ENCODE data around the gene TMEM72. TPM values are rescaled to one million over a fixed set of nuclear protein-coding genes. Genes with fewer than 3 reads are reported as not detected.

TMEM72 gene
- total RNA-seq, 2 experiments from 2014 or later: not detected

- peak overlapping the region; percentile 63 for H3K4me3 Mint-ChIP-seq
- ChIA-PET CTCF (interaction anchor here (0.8 to 2.4 kb wide), 5 partner anchors 10 to 42 kb away, joined by 3 to 17 read pairs (median 4); no protein-coding TSS in a partner anchor), POLR2A (interaction anchor here (0.6 to 2.2 kb wide), 2 partner anchors 10 to 17 kb away, joined by 3 to 7 read pairs; no protein-coding TSS in a partner anchor)
- no peaks in the 10 kb centered on the region for H3K36me3 Mint-ChIP-seq (ENCODE audit: low read depth)
- H3K27me3 Mint-ChIP-seq: no peaks in the 10 kb centered on the region
- peaks cover 19% of the 10 kb centered on the region for H3K4me1 Mint-ChIP-seq
- DNase-seq: peak; percentile 75
- no peaks in the 10 kb centered on the region for H3K9me3 Mint-ChIP-seq
- H3K27ac Mint-ChIP-seq: peak overlapping the region; percentile 64
These were observed 63.7 kb downstream of the TMEM72 start for GRCh38 chr10:44974628-44975430.

GRCh38 chr10:44975431-44976331, 64.5 kb downstream of the TMEM72 start:
- ChIA-PET POLR2A (interaction anchor here (0.6 kb wide), 1 partner anchor 25 kb away, joined by 3 read pairs; no protein-coding TSS in a partner anchor), CTCF (interaction anchor here (1.1 to 2.4 kb wide), 5 partner anchors 11 to 45 kb away, joined by 3 to 17 read pairs (median 4); partner anchors contain the start of gene RASSF4)
- Mint-ChIP-seq H3K36me3 (ENCODE audit: low read depth) (no peaks in the 10 kb centered on the region), H3K27me3 (no peaks in the 10 kb centered on the region), H3K4me3 (no peak overlapping the region), H3K9me3 (no peaks in the 10 kb centered on the region), H3K27ac (no peak overlapping the region), H3K4me1 (peaks cover 21% of the 10 kb centered on the region)
- DNase-seq: no peak

GRCh38 chr10:44976352-44977198, 65.4 kb downstream of the TMEM72 start:
- H3K36me3 Mint-ChIP-seq (ENCODE audit: low read depth): no peaks in the 10 kb centered on the region
- ChIA-PET CTCF (interaction anchor here (1.1 to 2.4 kb wide), 5 partner anchors 10 to 46 kb away, joined by 3 to 17 read pairs (median 4); partner anchors contain the start of gene RASSF4), POLR2A (interaction anchor here (0.6 to 1.6 kb wide), 2 partner anchors 18 to 24 kb away, joined by 3 to 5 read pairs; no protein-coding TSS in a partner anchor)
- H3K27me3 Mint-ChIP-seq: no peaks in the 10 kb centered on the region
- no peak overlapping the region for H3K4me3 Mint-ChIP-seq
- no peak for DNase-seq
- H3K9me3 Mint-ChIP-seq: no peaks in the 10 kb centered on the region
- H3K27ac Mint-ChIP-seq: no peak overlapping the region
- H3K4me1 Mint-ChIP-seq: peaks cover 27% of the 10 kb centered on the region

- CTCF ChIA-PET: interaction anchor here (1.3 to 2.4 kb wide), 2 partner anchors 45 to 46 kb away, joined by 3 to 17 read pairs; no protein-coding TSS in a partner anchor
- Mint-ChIP-seq H3K27ac (no peak overlapping the region), H3K36me3 (ENCODE audit: low read depth) (no peaks in the 10 kb centered on the region), H3K9me3 (no peaks in the 10 kb centered on the region), H3K27me3 (no peaks in the 10 kb centered on the region), H3K4me3 (no peak overlapping the region), H3K4me1 (peaks cover 27% of the 10 kb centered on the region)
- DNase-seq: no peak
- POLR2A ChIA-PET: interaction anchor here (1.4 to 1.6 kb wide), 2 partner anchors 17 to 24 kb away, joined by 3 to 5 read pairs; no protein-coding TSS in a partner anchor
These were observed 66.4 kb downstream of the TMEM72 start for GRCh38 chr10:44977287-44978212.

- no peak for DNase-seq
- ChIA-PET POLR2A (interaction anchor here (1.4 to 1.6 kb wide), 2 partner anchors 17 to 23 kb away, joined by 3 to 5 read pairs; no protein-coding TSS in a partner anchor), CTCF (interaction anchor here (1.3 kb wide), 1 partner anchor 46 kb away, joined by 3 read pairs; no protein-coding TSS in a partner anchor)
- H3K27me3 Mint-ChIP-seq: no peaks in the 10 kb centered on the region
- no peaks in the 10 kb centered on the region for H3K9me3 Mint-ChIP-seq
- H3K4me1 Mint-ChIP-seq: peaks cover 27% of the 10 kb centered on the region
- H3K27ac Mint-ChIP-seq: no peak overlapping the region
- H3K36me3 Mint-ChIP-seq (ENCODE audit: low read depth): no peaks in the 10 kb centered on the region
- H3K4me3 Mint-ChIP-seq: peak overlapping the region; percentile 5
These were observed 67.1 kb downstream of the TMEM72 start for GRCh38 chr10:44978213-44978569.

GRCh38 chr10:44978570-44979280, 67.6 kb downstream of the TMEM72 start, which contains the start of gene DEPP1:
DEPP1 (minus strand) TSS chr10:44978809; CDS start chr10:44978030, 779 bp downstream.
- H3K4me1 Mint-ChIP-seq: peaks cover 24% of the 10 kb centered on the region
- peak within 1 kb of the TSS; percentile 5 for H3K4me3 Mint-ChIP-seq
- ChIA-PET POLR2A (interaction anchor here (1.4 to 1.6 kb wide), 2 partner anchors 16 to 23 kb away, joined by 3 to 5 read pairs; no protein-coding TSS in a partner anchor), CTCF (interaction anchor here (1.3 kb wide), 1 partner anchor 47 kb away, joined by 3 read pairs; no protein-coding TSS in a partner anchor)
- no peaks in the 10 kb centered on the region for H3K36me3 Mint-ChIP-seq (ENCODE audit: low read depth)
- H3K27me3 Mint-ChIP-seq: no peaks in the 10 kb centered on the region
- peak; percentile 35 for DNase-seq
- H3K9me3 Mint-ChIP-seq: no peaks in the 10 kb centered on the region
- H3K27ac Mint-ChIP-seq: no peak within 1 kb of the TSS

GRCh38 chr10:44979281-44980191, 68.4 kb downstream of the TMEM72 start:
- ChIA-PET POLR2A (no interaction called here), CTCF (interaction anchor here (1.1 to 1.3 kb wide), 3 partner anchors 11 to 48 kb away, joined by 3 read pairs; no protein-coding TSS in a partner anchor)
- DNase-seq: no peak
- Mint-ChIP-seq H3K27ac (no peak overlapping the region), H3K27me3 (no peaks in the 10 kb centered on the region), H3K4me1 (peaks cover 17% of the 10 kb centered on the region), H3K36me3 (ENCODE audit: low read depth) (no peaks in the 10 kb centered on the region), H3K9me3 (no peaks in the 10 kb centered on the region), H3K4me3 (no peak overlapping the region)

- Mint-ChIP-seq H3K36me3 (ENCODE audit: low read depth) (no peaks in the 10 kb centered on the region), H3K4me3 (no peak overlapping the region), H3K27me3 (no peaks in the 10 kb centered on the region), H3K9me3 (no peaks in the 10 kb centered on the region), H3K27ac (no peak overlapping the region), H3K4me1 (peaks cover 14% of the 10 kb centered on the region)
- no peak for DNase-seq
- POLR2A ChIA-PET: no interaction called here
- CTCF ChIA-PET: interaction anchor here (1.0 to 1.2 kb wide), 3 partner anchors 10 to 14 kb away, joined by 3 to 4 read pairs (median 3); no protein-coding TSS in a partner anchor
These were observed 69.4 kb downstream of the TMEM72 start for GRCh38 chr10:44980309-44981171.

Measured in activated CD4-positive, alpha-beta memory T cell treated with anti-CD3 and anti-CD28 coated beads, Interleukin-2, amount 10 ng/mL, durations not matched to agents 7 days and 5 days (primary cell).